Stimulated activated CD8-positive, alpha-beta memory T cell treated with anti-CD3 and anti-CD28 coated beads, Interleukin-2, amount 100 ng/mL, for 48 hours (primary cell): ENCODE data around the gene CAMTA2.
"Not testable (repeated sequence)": the region's sequence is repeated elsewhere in the genome, so short reads cannot be mapped to it uniquely, and the experiment has no call there.

ENCODE experiments used
- DNase-seq, 2 donors: peaks; one replicate each; pipeline ENCODE4 v3.0.0-alpha.2; 2020; ENCODE audit warnings: low read depth in 2 of 2

The CAMTA2 gene

GRCh38 chr17:4931963-4932362 lies 55.5 kb downstream of the CAMTA2 start, which contains the start of gene GP1BA:
Gene GP1BA (plus strand): TSS chr17:4932277. CDS start chr17:4932605, 328 bp downstream.
- no peak for DNase-seq

GRCh38 chr17:4928881-4929280 lies 58.6 kb downstream of the CAMTA2 start:
- no peak for DNase-seq

GRCh38 chr17:4926577-4927335 lies 60.7 kb downstream of the CAMTA2 start:
- not testable (repeated sequence) for DNase-seq

- no peak for DNase-seq
Measured at GRCh38 chr17:4921320-4921719, 66.2 kb downstream of the CAMTA2 start.

- DNase-seq = no peak
Measured at GRCh38 chr17:4920351-4921048, 67.0 kb downstream of the CAMTA2 start.

- no peak for DNase-seq
Measured at GRCh38 chr17:4919511-4920047, 67.9 kb downstream of the CAMTA2 start.
